GM13976 (cell line): Measurements from ENCODE around the gene TIMP1.

Experiments used
- DNase-seq: peaks from one replicate; pipeline ENCODE4 v3.0.0; 2012; ENCODE audit warnings: low spot score
- in situ Hi-C: fragments of 300-500 bp; cut with MboI; formaldehyde crosslinking; loops from one replicate; pipeline ENCODE4 v1.12.0; 2022; ENCODE audit warnings: low sequenced_read_pairs, mixed read lengths, inconsistent platforms; ENCODE audit not compliant: unreplicated experiment
- TF ChIP-seq, protein P1 (sequence below): IDR thresholded peaks from 2 replicates; pipeline ENCODE4 v1.5.1; 2012; ENCODE audit warnings: borderline replicate concordance, mild to moderate bottlenecking; ENCODE audit not compliant: insufficient read depth; ENCODE audit errors: extremely low read depth, missing control alignments, control extremely low read depth

The TIMP1 gene

DNA sequence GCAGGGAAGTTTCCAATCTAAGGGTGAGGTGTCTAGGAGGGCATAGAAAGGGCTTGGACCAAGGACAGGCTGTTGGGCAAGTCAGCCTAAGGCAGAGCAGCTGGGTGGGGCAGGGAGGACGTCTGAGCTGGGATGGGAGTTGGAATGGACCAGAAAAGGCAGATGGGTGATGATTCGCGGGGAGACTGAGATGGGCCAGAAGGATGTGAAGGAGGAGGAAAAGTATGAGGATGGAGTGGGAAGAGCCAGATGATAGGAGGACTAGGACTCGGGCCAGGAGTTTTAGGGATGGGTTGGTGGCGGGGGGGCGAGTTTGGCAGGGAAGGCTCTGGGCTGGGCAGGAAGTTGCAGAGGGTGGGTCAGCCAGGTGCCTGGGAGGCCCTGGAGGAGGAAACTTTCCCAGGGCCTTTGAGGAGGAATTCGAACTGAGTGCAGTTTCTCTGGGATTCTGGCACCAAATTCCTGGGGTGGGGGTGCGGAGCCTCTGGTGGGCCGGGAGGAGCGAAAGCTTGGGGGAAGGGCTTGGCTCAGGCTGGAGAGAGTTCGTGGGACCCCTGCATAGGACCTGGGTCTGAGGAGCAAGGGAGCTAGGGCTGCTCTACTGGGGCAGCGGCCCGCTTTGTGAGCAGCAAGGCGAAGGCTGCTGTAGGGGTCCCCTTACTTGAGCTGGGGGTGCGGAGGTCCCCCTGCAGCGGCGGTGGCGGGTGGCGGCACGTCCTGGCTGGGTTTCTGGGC is 8.7 kb upstream of the TIMP1 start:
- in situ Hi-C loops: no loop called here
- DNase-seq: no peak
- TF ChIP-seq, protein P1, sequence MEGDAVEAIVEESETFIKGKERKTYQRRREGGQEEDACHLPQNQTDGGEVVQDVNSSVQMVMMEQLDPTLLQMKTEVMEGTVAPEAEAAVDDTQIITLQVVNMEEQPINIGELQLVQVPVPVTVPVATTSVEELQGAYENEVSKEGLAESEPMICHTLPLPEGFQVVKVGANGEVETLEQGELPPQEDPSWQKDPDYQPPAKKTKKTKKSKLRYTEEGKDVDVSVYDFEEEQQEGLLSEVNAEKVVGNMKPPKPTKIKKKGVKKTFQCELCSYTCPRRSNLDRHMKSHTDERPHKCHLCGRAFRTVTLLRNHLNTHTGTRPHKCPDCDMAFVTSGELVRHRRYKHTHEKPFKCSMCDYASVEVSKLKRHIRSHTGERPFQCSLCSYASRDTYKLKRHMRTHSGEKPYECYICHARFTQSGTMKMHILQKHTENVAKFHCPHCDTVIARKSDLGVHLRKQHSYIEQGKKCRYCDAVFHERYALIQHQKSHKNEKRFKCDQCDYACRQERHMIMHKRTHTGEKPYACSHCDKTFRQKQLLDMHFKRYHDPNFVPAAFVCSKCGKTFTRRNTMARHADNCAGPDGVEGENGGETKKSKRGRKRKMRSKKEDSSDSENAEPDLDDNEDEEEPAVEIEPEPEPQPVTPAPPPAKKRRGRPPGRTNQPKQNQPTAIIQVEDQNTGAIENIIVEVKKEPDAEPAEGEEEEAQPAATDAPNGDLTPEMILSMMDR: no peak

DNA sequence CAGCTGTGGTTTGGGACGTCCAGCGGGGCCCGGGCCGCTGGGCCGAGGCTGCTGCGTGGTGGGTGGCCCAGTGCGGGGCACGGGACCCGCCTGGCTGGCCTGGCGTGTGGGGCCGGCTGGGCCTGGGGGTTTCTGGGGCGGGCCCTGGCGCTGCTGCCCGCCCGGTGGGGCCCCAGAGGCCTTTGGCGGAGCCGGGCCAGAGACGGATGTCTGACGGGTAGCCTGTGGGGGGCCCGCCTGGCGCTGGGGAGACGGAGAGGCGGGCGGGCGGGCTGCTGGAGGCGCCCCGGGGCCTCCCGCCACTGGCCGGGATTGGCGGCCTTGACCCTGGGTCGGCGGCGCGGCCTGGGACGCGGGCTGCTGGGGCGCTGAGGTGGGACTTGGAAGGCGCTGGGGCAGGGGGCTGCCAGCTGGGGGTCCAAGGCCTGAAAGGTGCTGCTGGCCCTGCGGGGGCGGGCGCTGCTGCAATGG is 8.1 kb upstream of the TIMP1 start:
- TF ChIP-seq, protein P1: no peak
- in situ Hi-C loops: no loop called here
- DNase-seq: no peak

DNA sequence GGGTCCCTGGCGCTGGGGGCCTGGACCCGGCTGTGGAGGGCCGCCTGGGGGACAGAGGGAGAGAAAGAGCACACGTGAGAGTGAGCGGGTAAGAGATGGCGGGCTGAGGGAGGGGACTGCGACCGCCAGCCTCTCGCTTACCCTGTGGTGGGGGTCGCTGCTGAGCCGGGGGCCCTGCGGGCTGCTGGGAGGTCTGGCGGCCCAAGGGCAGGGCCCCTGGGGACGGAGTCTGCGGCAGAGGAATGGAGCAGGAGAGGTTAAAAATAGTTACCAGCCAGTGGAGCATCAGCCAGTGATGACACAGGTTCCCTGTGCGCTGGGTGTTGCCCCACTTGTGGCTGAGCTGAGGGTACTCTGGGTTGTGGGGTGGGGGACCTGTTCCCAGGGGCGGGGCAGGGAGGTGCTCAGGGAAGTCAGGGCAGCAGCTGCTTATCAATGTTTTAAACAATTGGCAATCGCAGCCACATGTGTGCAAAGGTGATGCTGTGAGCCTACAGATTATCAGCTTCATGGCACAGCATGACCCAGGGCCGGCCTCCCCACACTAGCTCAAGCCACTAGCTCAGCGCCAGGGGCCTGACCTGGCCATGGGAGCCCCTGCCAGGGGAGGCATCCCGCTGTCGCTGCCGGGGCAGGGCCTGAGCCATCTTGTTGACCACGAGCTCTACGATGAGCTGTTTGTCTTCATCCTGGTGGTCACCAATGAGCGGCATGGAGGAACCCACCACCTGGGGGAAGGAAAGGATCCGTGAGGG is 7.5 kb upstream of the TIMP1 start:
- DNase-seq: no peak
- in situ Hi-C loops: no loop called here
- TF ChIP-seq, protein P1: no peak

DNA sequence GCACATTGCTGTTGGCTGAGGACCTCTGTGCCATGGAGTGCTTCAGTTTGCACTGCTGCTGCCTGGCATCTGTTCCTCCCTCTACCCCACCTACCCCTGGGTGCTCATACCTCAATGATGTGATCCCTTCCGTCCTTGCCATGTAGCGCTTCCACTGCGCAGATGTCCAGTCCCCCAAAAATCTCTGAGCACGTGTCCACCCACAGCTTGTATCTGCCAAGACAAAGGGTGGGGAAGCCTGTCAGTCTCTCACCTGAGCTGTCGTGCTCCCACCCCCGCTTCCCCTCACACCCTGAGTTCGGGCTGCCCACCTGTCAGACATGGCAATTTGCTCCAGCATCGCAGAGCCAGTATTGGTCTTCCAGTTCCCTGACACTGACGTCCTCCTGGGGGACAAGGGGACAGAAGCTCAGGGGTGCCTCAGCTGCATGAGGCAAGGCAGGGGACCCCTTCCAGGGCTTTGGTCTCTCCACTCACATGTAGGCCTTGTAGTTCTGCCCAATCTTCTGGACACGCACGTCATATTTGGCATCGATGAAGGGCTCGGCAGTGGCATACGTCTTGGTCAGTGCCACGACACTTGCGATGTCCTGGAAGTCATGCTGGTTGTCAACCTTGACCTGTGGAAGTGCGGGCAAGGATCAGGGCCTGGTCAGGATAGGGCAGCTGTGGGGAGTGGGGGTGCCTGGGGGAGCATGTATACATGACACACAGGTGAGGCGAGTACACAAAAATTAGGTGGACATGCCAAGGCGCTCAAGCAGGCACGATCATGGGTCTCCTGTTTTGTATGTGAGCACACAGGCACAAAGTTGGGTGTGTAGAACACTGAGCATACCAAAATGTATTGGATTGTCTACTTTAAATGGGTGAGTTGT is 6.0 kb upstream of the TIMP1 start:
- peak; percentile 3 for DNase-seq
- in situ Hi-C loops: no loop called here
- TF ChIP-seq, protein P1: no peak

DNA sequence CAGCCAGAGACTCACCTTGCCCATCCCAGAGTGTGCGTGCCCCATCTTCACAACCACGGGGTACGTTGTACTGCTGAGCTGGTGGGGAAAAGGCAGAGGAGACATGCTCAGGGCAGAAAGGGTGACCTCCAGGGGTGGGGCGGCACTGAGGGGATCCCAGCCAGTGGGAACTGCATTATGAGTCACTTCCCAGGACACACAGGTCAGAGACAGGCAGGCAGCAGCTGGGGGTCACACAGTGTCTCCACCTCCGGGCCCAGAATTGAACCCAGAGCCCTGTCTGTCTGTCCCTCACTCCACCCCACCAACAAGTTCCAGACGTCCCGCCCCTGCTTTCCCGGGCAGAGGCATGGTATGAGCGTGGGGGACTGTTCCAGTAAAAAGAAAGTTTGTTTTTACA is 4.8 kb upstream of the TIMP1 start:
- in situ Hi-C loops: no loop called here
- DNase-seq: no peak
- TF ChIP-seq, protein P1: no peak

DNA sequence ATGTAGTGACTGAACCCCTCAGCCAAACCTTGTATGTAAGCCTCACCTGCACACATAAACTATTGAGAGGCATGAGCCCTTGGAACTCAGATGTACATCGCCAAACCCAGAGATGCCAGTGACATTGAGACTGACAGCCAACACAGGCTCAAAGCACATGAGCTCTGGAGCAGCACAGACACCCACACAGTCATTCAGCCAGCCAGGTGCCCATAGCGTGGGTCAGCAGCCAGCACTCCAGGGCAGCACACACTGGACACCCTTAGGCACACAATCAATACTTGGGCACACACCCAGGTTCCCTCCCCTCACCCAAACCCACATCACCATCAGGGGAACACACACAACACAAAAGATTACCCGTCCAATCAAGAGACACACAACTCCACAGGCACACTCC is 4.3 kb upstream of the TIMP1 start:
- in situ Hi-C loops: no loop called here
- no peak for DNase-seq

More for the DNA sequence above, 4.3 kb upstream of the TIMP1 start:
- TF ChIP-seq, protein P1: no peak
